Kidney (tissue), 14 donors: ENCODE results near the gene SURF2. TPM values are rescaled to one million over a fixed set of nuclear protein-coding genes. Genes with fewer than 3 reads are reported as not detected.
"Not testable (repeated sequence)": the region's sequence is repeated elsewhere in the genome, so short reads cannot be mapped to it uniquely, and the experiment has no call there.

ENCODE experiments used
- DNase-seq, 5 donors: peaks; one replicate each; pipeline ENCODE4 v3.0.0-alpha.2; 2013 to 2020
- FAIRE-seq: peaks from 2 replicates; lab custom pipeline; 2012; peaks lifted over from hg19 to GRCh38; lab: Jason Lieb, UNC
- H3K27ac ChIP-seq, 2 donors: one replicate each; pipeline ENCODE4 v1.7.0; 2013; ENCODE audit warnings: low read depth in 2 of 2, low read length in 2 of 2, inconsistent platforms in 1 of 2
- H3K27me3 ChIP-seq: one replicate; pipeline ENCODE4 v1.7.1; 2013; ENCODE audit warnings: low read length, inconsistent platforms; ENCODE audit not compliant: control insufficient read depth, insufficient read depth
- H3K36me3 ChIP-seq, 3 donors: one replicate each; pipeline versions ENCODE4 v1.7.0 to v1.7.1; 2013; ENCODE audit warnings: low read length in 3 of 3, control low read depth in 1 of 3, inconsistent platforms in 1 of 3; ENCODE audit not compliant: insufficient read depth in 3 of 3, control insufficient read depth in 2 of 3
- H3K4me1 ChIP-seq, 3 donors: one replicate each; pipeline versions ENCODE4 v1.7.0 to v1.7.1; 2013; ENCODE audit warnings: low read length in 3 of 3, inconsistent platforms in 1 of 3, low read depth in 1 of 3; ENCODE audit not compliant: control insufficient read depth in 2 of 3, insufficient read depth in 2 of 3
- H3K4me3 ChIP-seq, 3 donors: one replicate each; pipeline versions ENCODE4 v1.7.0 to v1.8.1; 2013; ENCODE audit warnings: low read length in 3 of 3, control low read depth in 1 of 3, inconsistent platforms in 1 of 3
- H3K9ac ChIP-seq, 3 donors: one replicate each; pipeline versions ENCODE4 v1.7.0 to v1.7.1; 2013; ENCODE audit warnings: low read length in 3 of 3, control low read depth in 1 of 3, inconsistent platforms in 1 of 3
- H3K9me3 ChIP-seq, 3 donors: one replicate each; pipeline versions ENCODE4 v1.7.0 to v1.7.1; 2013; ENCODE audit warnings: low read length in 3 of 3, control low read depth in 1 of 3, inconsistent platforms in 1 of 3; ENCODE audit not compliant: control insufficient read depth in 2 of 3, insufficient read depth in 1 of 3
- CTCF ChIP-seq: IDR thresholded peaks from 3 replicates; pipeline ENCODE4 v1.5.1; 2012; ENCODE audit warnings: mild to moderate bottlenecking, moderate library complexity, borderline replicate concordance; ENCODE audit not compliant: insufficient read depth; ENCODE audit errors: extremely low read depth
- intact Hi-C: fragments of 100-400 bp; cut with DNase I; formaldehyde crosslinking; loops from one replicate; pipeline ENCODE4 v1.11.1; 2022
- polyA plus RNA-seq: library from polyadenylated mRNA; stranded (reverse); fragments of 350-450 nt; fragmentation: Illumina TruSeq; extraction: RNeasy Lipid Tissue Mini Kit (QIAGEN cat#74804); gene quantifications from one replicate; pipeline ENCODE4 v1.2.3, GENCODE V29; 2014; ENCODE audit warnings: low read depth, low replicate concordance; ENCODE audit not compliant: insufficient read depth
- total RNA-seq: library from RNA; stranded (reverse); fragmentation: NEBNext Ultra II Directional; extraction: Animal tissue kit (Norgen Biotek cat#: 25700); gene quantifications from one replicate; pipeline ENCODE4 v1.2.1, GENCODE V29; 2021
- donor health status: control.
- donor health status: control.
- donor health status: control.
- donor health status: control.
- donor health status: control.
- donor health status: DM: yes; HTN: yes; CAD: no.
- donor health status: Normal renal cell carcinoma (clear cell type).

The SURF2 gene
- total and polyA plus RNA-seq, 2 donors from 2014 or later = 23.5 to 61.2 TPM

DNA sequence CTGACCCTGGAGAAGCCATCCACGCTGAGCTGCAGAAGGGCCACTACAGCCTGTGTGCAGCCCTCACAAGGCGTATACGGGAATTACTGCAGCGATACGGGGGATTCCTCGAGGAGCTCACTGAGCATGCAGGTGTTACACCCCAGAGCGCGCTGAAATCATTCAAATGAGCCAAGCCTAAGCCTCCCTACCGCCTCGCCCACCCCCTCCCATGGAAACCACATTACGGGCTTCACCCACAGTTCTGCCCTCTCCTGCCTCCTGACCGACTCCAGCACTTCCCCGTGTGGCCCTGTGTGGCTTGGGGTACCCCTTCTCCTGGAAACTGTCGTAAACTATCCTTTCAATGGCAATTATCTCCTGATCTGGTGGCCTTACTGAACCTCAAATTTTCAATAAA, 33.6 kb upstream of the SURF2 start:
- TF ChIP-seq CTCF = no peak
- Histone ChIP-seq H3K27me3 (no peaks in the 10 kb centered on the region), H3K27ac (no peak overlapping the region), H3K9ac (no peak overlapping the region), H3K4me3 (no peak overlapping the region), H3K36me3 (no peaks in the 10 kb centered on the region), H3K4me1 (no peaks in the 10 kb centered on the region), H3K9me3 (no peaks in the 10 kb centered on the region)
- intact Hi-C loops = no loop called here
- DNase-seq (peak in 1 of 5 donors; percentile 31), FAIRE-seq (no peak)

- no peak overlapping the region for H3K9ac ChIP-seq
- H3K36me3 ChIP-seq = no peaks in the 10 kb centered on the region
- FAIRE-seq (no peak), DNase-seq (peak in 1 of 5 donors; percentile 41)
- no peaks in the 10 kb centered on the region for H3K27me3 ChIP-seq
- no peaks in the 10 kb centered on the region for H3K9me3 ChIP-seq
- intact Hi-C loops = no loop called here
- TF ChIP-seq CTCF = no peak
- no peaks in the 10 kb centered on the region for H3K4me1 ChIP-seq
- no peak overlapping the region for H3K4me3 ChIP-seq
- no peak overlapping the region for H3K27ac ChIP-seq
Measured at GRCh38 chr9:133323211-133323610, 33.1 kb upstream of the SURF2 start.

GRCh38 chr9:133323991-133324703, 32.2 kb upstream of the SURF2 start:
- Histone ChIP-seq H3K9me3 (no peaks in the 10 kb centered on the region), H3K27me3 (no peaks in the 10 kb centered on the region), H3K36me3 (no peaks in the 10 kb centered on the region), H3K4me1 (peaks cover 0 to 3% (median 0%) of the 10 kb centered on the region in 3 donors), H3K4me3 (no peak overlapping the region), H3K27ac (no peak overlapping the region), H3K9ac (no peak overlapping the region)
- intact Hi-C loops = no loop called here
- FAIRE-seq (no peak), DNase-seq (peak in 1 of 5 donors; percentile 43)
- no peak for TF ChIP-seq CTCF

- FAIRE-seq, H3K27me3 ChIP-seq, H3K4me3 ChIP-seq, H3K4me1 ChIP-seq, H3K9me3 ChIP-seq, DNase-seq, H3K9ac ChIP-seq, H3K27ac ChIP-seq, H3K36me3 ChIP-seq, intact Hi-C loops: not testable (repeated sequence)
Measured at GRCh38 chr9:133327021-133327420, 29.3 kb upstream of the SURF2 start.
